ENCODE measurements around the gene MAP1LC3B2.

Gene MAP1LC3B2

GRCh38 chr12:116559162-116559935 is at the start of gene MAP1LC3B2:
Gene MAP1LC3B2 (plus strand): TSS chr12:116559381. CDS start chr12:116575943, 16,562 bp downstream.
- no peak within 1 kb of the TSS for H3K4me3 ChIP-seq (ENCODE audit: control insufficient read depth, low read depth, low read length)
- DNase-seq (ENCODE audit: low read depth), result peak; percentile 77
- TF ChIP-seq, protein P1, sequence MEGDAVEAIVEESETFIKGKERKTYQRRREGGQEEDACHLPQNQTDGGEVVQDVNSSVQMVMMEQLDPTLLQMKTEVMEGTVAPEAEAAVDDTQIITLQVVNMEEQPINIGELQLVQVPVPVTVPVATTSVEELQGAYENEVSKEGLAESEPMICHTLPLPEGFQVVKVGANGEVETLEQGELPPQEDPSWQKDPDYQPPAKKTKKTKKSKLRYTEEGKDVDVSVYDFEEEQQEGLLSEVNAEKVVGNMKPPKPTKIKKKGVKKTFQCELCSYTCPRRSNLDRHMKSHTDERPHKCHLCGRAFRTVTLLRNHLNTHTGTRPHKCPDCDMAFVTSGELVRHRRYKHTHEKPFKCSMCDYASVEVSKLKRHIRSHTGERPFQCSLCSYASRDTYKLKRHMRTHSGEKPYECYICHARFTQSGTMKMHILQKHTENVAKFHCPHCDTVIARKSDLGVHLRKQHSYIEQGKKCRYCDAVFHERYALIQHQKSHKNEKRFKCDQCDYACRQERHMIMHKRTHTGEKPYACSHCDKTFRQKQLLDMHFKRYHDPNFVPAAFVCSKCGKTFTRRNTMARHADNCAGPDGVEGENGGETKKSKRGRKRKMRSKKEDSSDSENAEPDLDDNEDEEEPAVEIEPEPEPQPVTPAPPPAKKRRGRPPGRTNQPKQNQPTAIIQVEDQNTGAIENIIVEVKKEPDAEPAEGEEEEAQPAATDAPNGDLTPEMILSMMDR (conservative IDR thresholded peaks at IDR 0.05; ENCODE audit: control insufficient read depth, insufficient read depth, low read depth, low read length), result no peak

- no peak overlapping the region for H3K4me3 ChIP-seq (ENCODE audit: control insufficient read depth, low read depth, low read length)
- TF ChIP-seq, protein P1 (conservative IDR thresholded peaks at IDR 0.05; ENCODE audit: control insufficient read depth, insufficient read depth, low read depth, low read length), result no peak
- no peak for DNase-seq (ENCODE audit: low read depth)
Measured at GRCh38 chr12:116513944-116514343, 45.2 kb upstream of the MAP1LC3B2 start.

DNA sequence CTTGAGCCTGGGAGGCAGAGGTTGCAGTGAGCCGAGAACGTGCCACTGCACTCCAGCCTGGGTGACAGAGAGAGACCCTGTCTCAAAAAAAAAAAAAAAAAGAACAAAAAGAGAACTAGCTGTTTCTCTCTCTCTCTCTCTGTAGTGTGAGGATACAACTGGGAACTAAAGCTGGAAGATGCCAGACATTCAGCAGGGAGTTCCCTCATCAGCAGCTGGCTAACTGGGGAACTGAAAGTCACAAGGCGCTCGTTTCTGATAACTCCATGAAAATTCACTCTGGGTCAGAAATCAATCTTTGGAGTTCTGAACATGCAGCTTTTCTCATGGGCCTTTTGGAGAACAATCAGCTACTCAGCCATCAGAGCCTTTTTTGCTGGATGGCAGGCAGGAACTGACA is 43.5 kb upstream of the MAP1LC3B2 start:
- TF ChIP-seq, protein P1 (conservative IDR thresholded peaks at IDR 0.05; ENCODE audit: control insufficient read depth, insufficient read depth, low read depth, low read length), result no peak
- no peak overlapping the region for H3K4me3 ChIP-seq (ENCODE audit: control insufficient read depth, low read depth, low read length)
- DNase-seq (ENCODE audit: low read depth), result no peak

- no peak for DNase-seq (ENCODE audit: low read depth)
- no peak overlapping the region for H3K4me3 ChIP-seq (ENCODE audit: control insufficient read depth, low read depth, low read length)
- TF ChIP-seq, protein P1 (conservative IDR thresholded peaks at IDR 0.05; ENCODE audit: control insufficient read depth, insufficient read depth, low read depth, low read length), result no peak
Measured at GRCh38 chr12:116516657-116517056, 42.5 kb upstream of the MAP1LC3B2 start.

GRCh38 chr12:116517431-116518045 is 41.6 kb upstream of the MAP1LC3B2 start:
- DNase-seq (ENCODE audit: low read depth), result no peak
- TF ChIP-seq, protein P1 (conservative IDR thresholded peaks at IDR 0.05; ENCODE audit: control insufficient read depth, insufficient read depth, low read depth, low read length), result no peak

GRCh38 chr12:116520225-116520760 is 38.9 kb upstream of the MAP1LC3B2 start:
- TF ChIP-seq, protein P1 (conservative IDR thresholded peaks at IDR 0.05; ENCODE audit: control insufficient read depth, insufficient read depth, low read depth, low read length), result no peak
- DNase-seq (ENCODE audit: low read depth), result no peak
- no peak overlapping the region for H3K4me3 ChIP-seq (ENCODE audit: control insufficient read depth, low read depth, low read length)

More at GRCh38 chr12:116517431-116518045, 41.6 kb upstream of the MAP1LC3B2 start:
- H3K4me3 ChIP-seq (ENCODE audit: control insufficient read depth, low read depth, low read length), result no peak overlapping the region
